ENCODE measurements around the gene TTLL11. TPM values are rescaled to one million over a fixed set of nuclear protein-coding genes. Genes with fewer than 3 reads are reported as not detected.

TTLL11 gene
- total and polyA plus RNA-seq, 8 donors: 3.4 to 7.5 (median 5.5) TPM

DNA sequence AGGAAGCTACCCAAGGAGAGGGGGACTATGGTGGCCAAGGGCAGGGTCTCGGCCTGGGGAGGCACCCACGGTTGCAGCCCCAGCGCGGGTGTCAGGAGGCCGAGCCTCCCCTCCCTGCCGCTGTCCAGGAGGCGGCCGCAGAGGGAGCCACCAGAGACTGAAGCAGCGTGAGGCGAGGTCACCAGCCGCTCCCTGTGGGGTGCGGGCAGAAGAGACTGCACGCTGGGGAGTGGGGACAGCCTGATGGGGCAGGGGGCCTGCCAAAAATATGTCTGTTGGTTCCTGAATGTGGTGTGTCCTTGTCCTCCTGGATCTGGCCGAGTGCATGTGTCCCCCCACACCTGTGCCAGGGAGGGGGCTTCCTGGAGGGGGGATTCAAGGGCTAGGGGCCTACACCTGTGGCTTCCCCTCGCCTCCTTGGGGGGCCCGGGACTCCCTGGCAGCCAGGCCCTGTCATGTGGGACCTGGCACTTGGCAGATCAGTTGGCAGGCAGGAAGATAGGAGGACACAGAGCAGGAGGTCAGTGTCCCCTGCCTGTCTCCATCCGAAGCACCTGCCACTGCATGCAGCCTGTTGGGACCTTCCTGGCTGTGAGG, 310.5 kb downstream of the TTLL11 start:
- TF ChIP-seq CTCF (IDR thresholded peaks at IDR 0.05): no peak
- H3K36me3 ChIP-seq: peaks cover 0 to 23% (median 13%) of the 10 kb centered on the region in 3 donors
- FAIRE-seq (no peak), ATAC-seq (no peak), DNase-seq (no peak)
- no peaks in the 10 kb centered on the region for H3K4me1 ChIP-seq
- no peak overlapping the region for H3K4me3 ChIP-seq
- intact Hi-C loops (cut with DNase I): no loop called here
- 93 to 95% methylated on average over 17 of the region's 17 CpGs for WGBS, 2 donors
- no peak overlapping the region for H3K27ac ChIP-seq
- no peaks in the 10 kb centered on the region for H3K27me3 ChIP-seq
- H3K9me3 ChIP-seq: no peaks in the 10 kb centered on the region

- no peaks in the 10 kb centered on the region for H3K27me3 ChIP-seq
These were observed 311.2 kb downstream of the TTLL11 start for GRCh38 chr9:121781701-121782464.

GRCh38 chr9:121781145-121781548, 312.0 kb downstream of the TTLL11 start:
- intact Hi-C loops (cut with DNase I): no loop called here
- no peak for FAIRE-seq
- DNase-seq: no peak
- H3K9me3 ChIP-seq: no peaks in the 10 kb centered on the region
- ATAC-seq: no peak
- peaks cover 0 to 29% (median 13%) of the 10 kb centered on the region in 3 donors for H3K36me3 ChIP-seq
- no peak overlapping the region for H3K4me3 ChIP-seq
- H3K27me3 ChIP-seq: no peaks in the 10 kb centered on the region
- H3K27ac ChIP-seq: no peak overlapping the region
- no peak for TF ChIP-seq CTCF (IDR thresholded peaks at IDR 0.05)
- WGBS, 2 donors: 93 to 95% methylated on average over 8 of the region's 8 CpGs
- H3K4me1 ChIP-seq: no peaks in the 10 kb centered on the region

More at GRCh38 chr9:121781701-121782464, 311.2 kb downstream of the TTLL11 start:
- intact Hi-C loops (cut with DNase I): no loop called here
- H3K4me1 ChIP-seq: no peaks in the 10 kb centered on the region
- TF ChIP-seq CTCF (IDR thresholded peaks at IDR 0.05): no peak
- no peak overlapping the region for H3K4me3 ChIP-seq
- FAIRE-seq (no peak), DNase-seq (no peak), ATAC-seq (no peak)
- WGBS, 2 donors: 95 to 97% methylated on average over 17 of the region's 17 CpGs
- H3K9me3 ChIP-seq: no peaks in the 10 kb centered on the region
- H3K36me3 ChIP-seq: peaks cover 0 to 23% (median 13%) of the 10 kb centered on the region in 3 donors
- H3K27ac ChIP-seq: no peak overlapping the region

DNA sequence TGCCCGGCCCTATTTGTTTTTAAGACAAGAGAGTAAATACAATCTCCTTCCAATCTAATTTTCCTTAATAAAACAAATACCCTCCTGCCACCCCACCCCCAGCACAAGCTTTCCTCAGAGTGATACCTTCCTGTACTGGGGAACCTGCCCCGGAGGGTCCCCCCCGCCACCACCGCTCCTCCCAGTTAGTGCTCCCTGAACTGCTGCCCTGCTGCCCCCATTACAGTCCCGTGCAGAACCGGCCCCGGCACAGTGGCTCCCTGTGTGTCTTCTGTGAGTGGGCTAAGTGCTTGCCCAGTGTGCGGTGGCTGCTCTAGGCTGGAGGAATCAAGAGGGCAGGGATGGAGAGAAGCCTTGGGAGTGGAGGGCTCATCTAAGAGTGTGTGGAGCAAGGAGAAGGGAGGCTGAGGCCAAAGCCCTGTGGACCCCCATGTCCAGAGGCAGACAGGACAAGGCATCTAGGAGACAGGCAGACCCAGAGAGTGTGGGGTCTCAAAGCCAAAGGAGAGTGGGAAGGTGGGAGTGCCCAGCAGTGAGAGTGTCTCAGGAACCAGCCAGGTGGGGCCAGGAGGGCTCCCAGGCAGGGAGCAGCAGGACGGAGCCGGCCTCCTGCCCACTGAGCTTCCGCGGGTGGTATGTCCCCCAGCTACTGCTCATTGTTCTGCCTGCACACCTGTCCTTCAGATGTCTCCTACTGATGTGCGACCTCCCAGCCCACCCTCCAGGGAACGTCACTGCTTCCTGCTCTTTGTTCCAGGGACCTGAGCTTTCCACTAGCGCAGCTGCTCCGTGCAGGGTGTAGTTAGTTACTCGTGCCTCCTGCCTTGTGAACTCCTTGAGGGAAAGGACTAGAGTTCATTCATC, 312.7 kb downstream of the TTLL11 start:
- Histone ChIP-seq H3K27ac (no peak overlapping the region), H3K4me1 (no peaks in the 10 kb centered on the region), H3K9me3 (no peaks in the 10 kb centered on the region), H3K4me3 (no peak overlapping the region), H3K36me3 (peaks cover 0 to 34% (median 13%) of the 10 kb centered on the region in 3 donors), H3K27me3 (no peaks in the 10 kb centered on the region)
- ATAC-seq (no peak), DNase-seq (no peak), FAIRE-seq (no peak)
- TF ChIP-seq CTCF (IDR thresholded peaks at IDR 0.05): no peak
- intact Hi-C loops (cut with DNase I): no loop called here
- 88 to 89% methylated on average over 17 of the region's 17 CpGs for WGBS, 2 donors

All from pancreas (tissue), 10 donors.